CD4-positive, alpha-beta T cell treated with Interleukin-15 for 4 hours (primary cell): ENCODE results near the gene RPGR.

Experiments used
- DNase-seq: peaks from one replicate; pipeline ENCODE4 v3.0.0-alpha.2; 2020; ENCODE audit warnings: low spot score

Gene RPGR

DNA sequence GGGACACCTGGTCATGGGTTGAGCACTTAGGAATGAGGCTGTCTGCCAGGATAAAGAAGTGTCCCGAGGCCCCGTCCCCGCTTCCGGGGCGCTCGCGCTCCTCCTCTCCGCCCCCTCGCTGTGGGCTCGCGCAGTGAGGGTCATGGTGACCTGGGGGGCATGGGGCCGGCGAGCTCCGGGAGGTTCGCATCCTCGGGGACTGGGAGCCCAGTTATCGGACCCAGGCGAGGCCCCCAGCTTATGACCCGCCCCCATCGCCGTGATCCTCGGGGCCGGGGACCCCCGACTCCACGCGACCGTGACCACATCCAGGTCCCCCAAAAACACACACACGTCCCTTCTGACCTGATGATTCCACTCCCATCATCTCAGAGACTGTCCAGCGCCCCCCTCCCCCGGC, 71.3 kb downstream of the RPGR start:
- no peak for DNase-seq

DNA sequence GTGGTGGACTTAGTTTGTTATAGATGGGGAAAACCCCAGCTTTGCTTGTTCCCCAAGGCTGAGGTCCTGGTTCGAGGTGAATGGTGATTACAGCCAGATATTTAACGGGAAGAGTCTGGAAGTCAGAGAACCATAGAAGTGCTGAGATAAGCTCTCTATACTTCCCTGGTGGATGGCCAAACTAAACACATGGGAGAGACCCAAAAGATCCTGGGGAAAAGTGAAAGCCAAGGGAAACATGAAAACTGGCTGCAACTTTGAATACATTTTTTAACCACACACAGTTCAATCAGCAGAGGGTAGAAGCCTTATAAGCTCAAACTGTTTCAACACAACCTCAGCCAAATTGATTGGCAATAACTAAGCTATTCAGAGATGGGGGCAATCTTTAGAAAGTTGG, 77.3 kb downstream of the RPGR start:
- DNase-seq, result no peak

DNA sequence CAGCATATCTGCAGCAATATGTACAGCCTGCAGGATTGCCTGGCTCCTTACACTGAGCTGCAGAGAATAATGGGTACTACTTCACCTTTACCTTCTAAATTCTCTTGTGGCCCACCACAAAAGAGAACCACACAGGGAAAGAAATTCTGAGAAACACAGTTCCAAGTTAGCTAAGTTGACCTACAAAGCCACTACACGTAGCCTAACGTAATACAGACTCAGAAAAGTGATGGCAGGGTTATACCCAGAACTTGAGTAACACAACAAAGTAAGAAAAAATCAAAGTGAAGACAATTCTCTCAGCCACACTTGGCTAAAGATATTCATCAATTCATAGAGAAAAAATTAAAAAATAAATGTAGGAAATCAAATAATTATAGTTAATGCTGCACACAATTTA, 80.3 kb downstream of the RPGR start:
- DNase-seq, result no peak

DNA sequence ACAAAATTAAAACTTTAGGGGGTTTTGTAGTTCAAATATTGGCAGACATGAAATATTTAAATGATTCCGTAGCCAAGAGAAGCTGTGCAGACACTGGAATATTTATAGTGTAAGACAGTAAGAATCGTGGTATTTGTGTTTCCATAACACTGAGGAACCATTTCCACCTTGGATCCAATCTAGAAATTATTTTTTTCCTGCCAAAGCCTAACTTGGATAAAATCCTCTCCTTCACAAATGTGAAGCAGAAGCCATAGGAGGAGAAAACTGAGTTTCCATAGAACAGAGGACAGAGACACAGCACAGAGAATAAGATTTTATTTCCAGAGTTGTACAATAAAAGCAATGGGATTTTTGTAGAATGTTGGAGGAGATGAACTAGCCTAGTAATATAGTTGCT, 86.8 kb downstream of the RPGR start:
- no peak for DNase-seq

DNA sequence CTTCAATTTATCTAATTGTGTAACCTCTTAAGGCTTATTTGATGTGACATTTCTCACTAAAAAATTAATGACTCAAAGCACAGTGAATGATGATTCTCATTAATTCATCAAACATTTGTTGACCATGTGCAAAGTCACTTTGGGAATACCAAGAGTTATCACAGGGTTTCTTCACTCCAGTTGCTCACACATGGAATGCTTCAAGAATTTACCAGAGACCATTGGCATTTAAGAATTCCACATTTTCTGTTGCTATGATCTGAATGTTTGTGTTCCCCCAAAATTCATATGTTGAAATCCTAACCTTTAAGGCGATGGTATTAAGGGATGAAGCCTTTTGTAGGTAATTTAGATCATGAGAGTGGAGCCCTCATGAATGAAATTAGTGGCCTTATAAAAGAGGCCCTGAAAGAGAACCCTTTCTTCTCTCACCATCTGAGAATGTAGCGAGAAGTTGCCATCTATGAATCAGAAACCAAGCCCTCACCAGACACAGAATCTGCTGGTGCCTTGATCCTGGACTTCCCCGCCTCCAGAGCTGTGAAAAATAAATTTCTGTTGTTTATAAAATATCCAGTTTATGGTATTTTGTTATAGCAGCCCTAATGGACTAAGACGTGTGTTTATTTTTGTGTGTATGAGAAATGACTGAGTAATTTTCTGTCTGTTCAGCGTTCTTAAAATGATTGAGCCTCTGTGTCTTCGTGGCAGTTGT, 90.3 kb downstream of the RPGR start:
- DNase-seq, result no peak

DNA sequence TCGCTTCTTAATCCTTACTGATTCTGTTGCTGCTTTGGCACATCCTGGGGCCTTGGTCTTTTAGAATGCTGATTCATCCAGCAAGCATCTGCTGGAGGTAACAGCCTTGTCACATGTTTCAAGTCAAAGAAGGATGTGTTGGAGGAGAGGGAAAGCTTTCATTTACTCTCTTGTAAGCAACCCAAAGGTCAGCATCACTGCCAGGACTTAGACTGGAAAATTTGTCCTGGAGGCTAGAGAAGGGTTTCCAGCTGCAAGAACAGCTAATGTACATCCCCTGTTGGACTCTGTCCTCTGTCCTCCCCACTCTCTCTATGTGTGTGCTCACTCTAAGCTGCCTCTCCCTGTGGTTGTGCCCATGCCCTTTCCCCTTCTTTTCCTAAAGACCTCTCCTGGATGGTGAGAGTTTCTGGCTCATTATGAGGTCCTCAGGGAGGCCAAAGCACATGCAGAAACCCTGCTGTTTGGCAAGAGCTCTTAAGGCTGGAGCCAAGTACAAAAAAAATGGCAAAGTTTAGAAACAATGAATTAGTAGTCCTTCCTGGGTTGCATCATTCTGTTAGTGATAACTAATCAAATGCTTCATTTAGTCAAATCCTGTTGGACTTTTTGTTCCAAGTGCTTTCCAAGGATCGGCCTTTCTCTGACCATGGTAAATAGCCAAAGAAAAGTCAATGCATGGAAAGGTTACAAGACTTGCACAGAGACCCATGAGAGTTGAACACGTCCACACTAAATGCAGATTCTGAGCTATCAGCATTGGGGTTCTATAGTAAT, 93.2 kb downstream of the RPGR start:
- no peak for DNase-seq

DNA sequence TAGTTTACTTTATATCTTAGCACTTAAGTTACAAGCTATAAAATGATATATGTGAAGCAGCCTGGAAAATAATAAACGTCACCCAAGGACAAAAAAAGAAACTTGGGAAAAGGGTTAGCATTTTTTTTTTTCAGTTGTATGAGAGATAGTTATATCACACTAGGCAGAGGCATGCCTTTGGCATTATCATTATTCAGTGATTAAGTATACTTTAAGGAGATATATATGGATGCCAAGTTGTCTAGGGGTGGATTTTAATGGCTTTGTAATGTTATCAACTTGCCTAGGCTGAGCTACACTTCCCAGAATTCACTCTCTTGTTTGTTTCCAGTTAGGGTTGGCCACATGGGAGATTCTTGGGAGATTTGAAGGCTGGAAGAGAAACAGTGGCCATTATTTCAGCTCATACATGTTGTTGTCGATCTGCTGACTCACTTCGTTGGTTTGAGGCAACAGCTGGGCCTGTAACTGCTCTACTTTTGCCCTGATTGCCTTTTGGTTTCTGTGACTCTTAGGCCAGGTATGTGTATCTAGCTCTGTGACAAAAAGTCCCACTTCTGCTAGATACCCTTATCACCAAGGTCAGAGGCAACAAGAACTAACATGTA, 95.1 kb downstream of the RPGR start:
- DNase-seq, result no peak

DNA sequence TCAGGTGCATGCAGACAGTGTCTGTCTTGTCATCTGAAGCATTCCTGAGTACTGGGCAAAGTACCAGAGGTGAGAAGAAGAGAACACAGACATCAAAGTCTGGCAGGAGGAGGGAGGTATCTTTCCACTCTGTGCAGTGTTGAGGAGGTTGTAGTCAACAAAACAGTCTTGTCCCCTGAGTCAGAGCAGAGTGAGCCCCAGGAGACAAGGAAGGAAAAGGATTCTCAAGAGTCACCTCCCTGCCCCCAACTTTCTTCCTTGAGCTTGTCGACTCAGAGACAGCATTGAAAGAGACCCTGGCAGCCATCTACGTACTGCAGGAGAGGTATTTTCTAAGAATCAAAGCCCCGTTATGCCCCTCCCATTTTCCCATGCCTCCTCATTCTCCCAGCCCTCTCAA, 102.2 kb downstream of the RPGR start:
- no peak for DNase-seq

DNA sequence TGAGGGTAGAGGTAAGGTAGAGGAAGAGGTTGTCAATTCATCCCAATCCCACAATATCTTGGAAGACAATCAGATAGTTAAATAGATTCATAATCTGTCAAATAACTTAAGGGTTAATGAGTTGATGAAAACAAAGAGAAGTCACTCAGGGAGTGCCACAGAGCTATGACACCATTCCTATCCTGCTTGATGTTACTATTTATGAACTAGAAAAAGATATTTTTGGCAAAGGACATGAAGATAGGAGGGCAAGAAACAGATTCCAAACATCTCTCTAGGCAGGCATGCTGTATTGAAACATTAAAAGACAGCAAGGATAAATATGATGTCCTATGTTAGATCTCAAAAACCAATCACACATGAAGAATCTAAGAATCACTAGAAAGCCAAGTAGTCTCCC, 103.1 kb downstream of the RPGR start:
- DNase-seq, result no peak

DNA sequence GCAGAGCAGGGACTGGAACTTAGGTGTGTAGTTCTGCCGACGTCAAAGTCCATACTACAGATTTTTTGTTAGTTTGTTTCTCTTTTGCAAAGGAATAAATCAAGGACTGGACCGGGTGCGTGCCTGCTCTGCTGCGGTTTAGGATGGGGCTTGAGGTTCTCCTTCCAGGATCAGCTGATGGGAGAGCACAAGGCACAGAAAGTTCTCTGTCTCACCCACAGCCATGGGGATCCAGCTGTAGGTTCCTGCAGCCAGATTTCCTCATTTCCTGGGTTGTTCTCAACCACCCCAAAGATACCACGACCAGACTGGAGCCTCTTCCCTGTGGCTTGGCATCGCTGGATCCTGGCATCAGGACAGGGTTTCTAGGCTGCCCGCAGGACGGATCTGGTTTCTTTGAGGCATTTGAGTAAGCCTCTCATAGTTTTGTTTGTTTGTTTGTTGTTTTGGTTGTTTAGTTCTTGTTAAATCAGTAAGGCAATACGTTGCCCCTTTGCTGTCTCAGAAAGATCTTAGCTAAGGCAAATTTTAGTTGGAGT, 105.8 kb downstream of the RPGR start:
- DNase-seq, result no peak

DNA sequence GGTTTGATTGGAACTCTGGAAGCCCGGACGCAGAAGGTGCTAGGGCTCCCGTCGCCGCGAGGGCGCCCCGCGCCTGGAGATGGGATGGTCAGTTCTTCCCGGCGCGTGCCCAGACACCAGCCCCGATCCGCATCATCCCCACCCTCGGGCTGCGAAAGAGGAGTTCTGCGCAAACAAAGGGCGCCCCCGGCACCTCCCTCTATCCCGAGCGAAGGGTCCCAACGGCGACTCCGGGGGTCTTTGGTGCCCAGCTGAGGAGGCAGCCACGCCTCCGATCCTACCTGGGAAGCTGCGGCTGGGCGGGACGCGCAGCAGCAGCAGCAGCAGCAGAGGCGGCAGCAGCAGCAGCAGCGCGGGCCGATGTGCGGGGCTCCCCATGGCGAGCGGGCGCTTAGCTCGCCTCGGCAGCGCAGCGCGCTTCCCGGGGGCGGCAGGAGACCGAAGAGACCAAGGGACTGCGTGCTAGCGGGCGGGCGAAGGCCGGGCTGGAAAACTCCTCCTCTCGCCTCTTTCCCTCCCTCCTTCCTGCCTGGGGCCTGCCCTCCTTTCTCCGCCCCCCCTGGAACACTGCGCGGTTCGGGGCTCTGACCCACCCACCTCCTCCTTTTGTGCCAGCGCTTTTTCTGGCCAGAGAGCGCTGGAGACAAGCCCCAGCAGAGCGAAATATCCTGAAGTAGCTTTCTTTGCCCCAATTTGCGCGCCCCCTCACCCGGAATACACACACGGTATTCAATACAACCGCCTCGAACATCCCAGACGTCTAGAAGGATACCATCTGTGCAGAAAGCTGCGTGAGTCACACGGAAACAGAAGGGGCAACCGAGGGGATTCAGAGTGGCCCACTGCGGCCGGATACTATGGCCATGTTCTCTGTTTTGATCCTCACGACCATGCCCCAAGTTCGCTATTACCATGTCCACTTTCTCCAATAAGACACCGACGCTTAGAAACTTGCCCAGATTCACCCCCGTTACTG, 106.6 kb downstream of the RPGR start, which contains the start of gene SRPX:
TSS of gene SRPX (minus strand) at position 457 of the 976 bp plus-strand sequence. CDS start at position 378, 79 bp downstream.
- no peak for DNase-seq

DNA sequence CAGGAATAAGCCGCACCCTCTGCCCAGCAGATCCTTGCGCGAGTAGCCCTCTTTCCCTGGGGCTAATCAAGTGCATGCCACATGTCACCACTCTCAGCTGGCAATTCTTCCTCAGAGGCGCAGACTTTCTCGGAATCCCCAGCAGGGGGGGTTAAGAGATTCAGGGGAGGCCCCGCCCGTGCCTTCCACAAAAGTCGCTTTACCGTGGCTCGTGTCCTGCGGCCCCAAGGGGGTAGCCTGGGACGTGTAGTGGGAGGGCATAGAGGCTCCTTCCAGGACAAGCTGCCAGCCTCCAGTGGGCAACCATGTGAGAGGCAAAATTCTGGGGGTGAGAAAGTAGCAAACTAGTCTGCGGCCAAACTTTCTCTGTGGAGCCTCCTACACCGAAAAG, 107.3 kb downstream of the RPGR start:
- DNase-seq, result no peak
